Effector CD8-positive, alpha-beta T cell (primary cell): Measurements from ENCODE around the gene FIBCD1.
"Not testable (repeated sequence)": the region's sequence is repeated elsewhere in the genome, so short reads cannot be mapped to it uniquely, and the experiment has no call there.

ENCODE experiments used
- DNase-seq: peaks from one replicate; lab custom pipeline; 2025; lab: John Stamatoyannopoulos, UW

Gene FIBCD1

GRCh38 chr9:130973686-130974281, 34.7 kb upstream of the FIBCD1 start:
- no peak for DNase-seq

- no peak for DNase-seq
Measured at GRCh38 chr9:130972957-130973685, 34.1 kb upstream of the FIBCD1 start.

- DNase-seq = no peak
Measured at GRCh38 chr9:130972277-130972956, 33.4 kb upstream of the FIBCD1 start.

GRCh38 chr9:130971294-130971849, 32.3 kb upstream of the FIBCD1 start:
- no peak for DNase-seq

GRCh38 chr9:130970855-130971254, 31.8 kb upstream of the FIBCD1 start:
- DNase-seq = no peak

- no peak for DNase-seq
Measured at GRCh38 chr9:130970052-130970451, 31.0 kb upstream of the FIBCD1 start.

GRCh38 chr9:130965680-130966079, 26.6 kb upstream of the FIBCD1 start:
- no peak for DNase-seq

- DNase-seq = no peak
Measured at GRCh38 chr9:130963916-130964315, 24.9 kb upstream of the FIBCD1 start.

- DNase-seq = no peak
Measured at GRCh38 chr9:130963337-130963908, 24.4 kb upstream of the FIBCD1 start.

GRCh38 chr9:130962418-130963316, 23.6 kb upstream of the FIBCD1 start:
- no peak for DNase-seq

GRCh38 chr9:130961511-130962300, 22.7 kb upstream of the FIBCD1 start:
- DNase-seq = no peak

GRCh38 chr9:130960522-130961378, 21.7 kb upstream of the FIBCD1 start:
- DNase-seq = no peak

- DNase-seq = no peak
Measured at GRCh38 chr9:130959809-130960334, 20.8 kb upstream of the FIBCD1 start.

GRCh38 chr9:130958564-130958963, 19.5 kb upstream of the FIBCD1 start:
- DNase-seq = not testable (repeated sequence)

GRCh38 chr9:130957451-130958203, 18.6 kb upstream of the FIBCD1 start:
- no peak for DNase-seq

- no peak for DNase-seq
Measured at GRCh38 chr9:130956636-130957450, 17.8 kb upstream of the FIBCD1 start.

- no peak for DNase-seq
Measured at GRCh38 chr9:130955947-130956621, 17.0 kb upstream of the FIBCD1 start.
